NCI-H2227 treated with DMSO at 0.1 percent for 48 hours (cell line): ENCODE data around the gene PSG3.
"Not testable (repeated sequence)": the region's sequence is repeated elsewhere in the genome, so short reads cannot be mapped to it uniquely, and the experiment has no call there.

ENCODE experiments used
- DNase-seq: peaks from one replicate; lab custom pipeline; 2025; lab: John Stamatoyannopoulos, UW

The PSG3 gene

DNA sequence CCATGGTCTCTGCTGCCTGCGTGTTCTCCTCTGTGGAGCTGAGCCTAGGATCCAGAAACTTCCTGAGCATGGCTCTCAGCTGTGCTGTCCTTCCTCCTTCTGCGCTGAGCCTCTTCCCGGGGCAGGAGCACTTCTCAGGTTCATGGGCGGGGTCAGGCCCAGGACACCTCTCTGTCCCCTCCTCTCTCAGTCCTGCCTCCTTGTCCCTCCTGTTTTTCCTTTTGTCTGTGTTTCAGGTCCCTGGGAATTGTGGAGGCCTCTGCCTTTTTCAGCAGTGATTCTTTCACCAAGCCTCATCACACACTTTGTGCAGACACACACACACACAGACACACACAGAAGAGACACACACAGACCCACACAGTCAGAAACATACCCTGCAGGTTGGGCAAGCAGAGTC, at the start of gene PSG3:
Gene PSG3, minus strand, starts transcription at position 101 of the 400 bp plus-strand sequence. Its CDS starts 97 bp downstream, at position 4.
- not testable (repeated sequence) for DNase-seq

DNA sequence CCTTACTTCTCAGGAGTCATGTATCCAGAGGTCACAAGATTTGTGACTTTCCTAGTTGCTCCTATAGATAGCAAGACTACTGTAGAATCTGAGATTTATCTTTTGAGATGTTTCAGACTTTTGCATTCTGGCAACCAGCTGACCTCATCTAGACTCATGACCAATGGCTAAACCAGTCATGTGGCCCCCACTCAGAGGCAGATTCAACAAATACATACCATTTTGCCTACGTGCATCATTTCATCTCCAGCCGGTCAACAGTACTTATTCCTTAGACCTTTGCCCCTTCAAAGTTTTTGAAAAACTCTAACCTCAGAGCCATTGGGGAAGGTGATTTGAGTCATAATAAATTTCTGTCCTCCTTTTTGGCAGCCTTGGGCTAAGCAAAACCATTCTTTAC, 48.5 kb upstream of the PSG3 start:
- DNase-seq, result not testable (repeated sequence)

DNA sequence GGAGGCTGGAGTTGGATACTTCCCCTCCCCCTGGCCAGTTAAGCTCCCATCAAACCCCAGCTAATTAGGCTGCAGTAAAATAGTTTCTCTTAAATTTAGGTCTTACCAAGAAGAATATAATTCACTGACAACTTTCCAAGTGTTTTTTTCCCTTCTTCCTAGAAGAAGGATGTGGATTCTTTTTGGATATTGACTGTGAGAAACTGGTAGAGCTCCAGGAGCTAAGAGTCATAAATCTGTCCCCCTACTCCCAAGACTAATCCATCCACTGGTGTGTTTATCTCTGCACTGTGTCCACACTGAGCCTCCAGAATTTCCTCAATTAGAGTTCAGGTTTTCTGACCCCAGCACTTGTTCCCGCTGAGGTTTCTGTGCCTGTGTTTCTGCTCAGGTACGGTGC, 47.5 kb upstream of the PSG3 start:
- DNase-seq, result not testable (repeated sequence)

DNA sequence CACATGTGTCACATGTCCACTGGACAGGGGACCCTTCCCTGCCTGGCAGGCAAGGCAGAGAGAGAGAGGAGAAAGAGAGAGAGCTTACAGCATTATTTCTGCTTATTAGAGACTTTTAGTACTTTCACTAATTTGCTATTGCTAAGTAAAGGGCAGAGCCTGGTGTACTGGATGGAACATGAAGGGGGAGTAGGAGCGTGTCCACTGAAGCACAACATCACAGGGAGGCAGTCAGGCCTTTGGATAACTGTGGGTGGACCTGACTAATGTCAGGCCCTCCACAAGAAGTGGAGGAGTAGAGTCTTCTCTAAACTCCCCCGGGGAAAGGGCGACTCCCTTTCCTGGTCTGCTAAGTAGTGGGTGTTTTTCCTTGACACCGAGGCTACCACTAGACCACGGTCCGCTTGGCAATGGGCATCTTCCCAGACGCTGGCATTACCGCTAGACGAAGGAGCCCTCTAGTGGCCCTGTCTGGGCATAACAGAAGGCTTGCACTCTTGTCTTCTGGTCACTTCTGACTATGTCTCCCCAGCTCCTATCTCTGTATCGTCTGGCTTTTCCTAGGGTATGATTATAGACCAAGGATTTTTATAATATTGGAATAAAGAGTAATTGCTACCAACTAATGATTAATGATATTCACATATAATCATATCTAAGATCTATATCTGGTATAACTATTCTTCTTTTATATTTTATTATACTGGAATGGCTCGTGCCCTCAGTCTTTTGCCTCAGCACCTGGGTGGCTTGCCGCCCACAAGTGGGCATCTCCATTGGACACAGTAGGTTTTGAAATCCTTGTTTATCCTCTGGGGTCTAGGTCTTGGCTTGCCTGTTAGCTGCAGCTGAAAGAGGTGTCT, 36.7 kb upstream of the PSG3 start:
- peak; percentile 60 for DNase-seq

DNA sequence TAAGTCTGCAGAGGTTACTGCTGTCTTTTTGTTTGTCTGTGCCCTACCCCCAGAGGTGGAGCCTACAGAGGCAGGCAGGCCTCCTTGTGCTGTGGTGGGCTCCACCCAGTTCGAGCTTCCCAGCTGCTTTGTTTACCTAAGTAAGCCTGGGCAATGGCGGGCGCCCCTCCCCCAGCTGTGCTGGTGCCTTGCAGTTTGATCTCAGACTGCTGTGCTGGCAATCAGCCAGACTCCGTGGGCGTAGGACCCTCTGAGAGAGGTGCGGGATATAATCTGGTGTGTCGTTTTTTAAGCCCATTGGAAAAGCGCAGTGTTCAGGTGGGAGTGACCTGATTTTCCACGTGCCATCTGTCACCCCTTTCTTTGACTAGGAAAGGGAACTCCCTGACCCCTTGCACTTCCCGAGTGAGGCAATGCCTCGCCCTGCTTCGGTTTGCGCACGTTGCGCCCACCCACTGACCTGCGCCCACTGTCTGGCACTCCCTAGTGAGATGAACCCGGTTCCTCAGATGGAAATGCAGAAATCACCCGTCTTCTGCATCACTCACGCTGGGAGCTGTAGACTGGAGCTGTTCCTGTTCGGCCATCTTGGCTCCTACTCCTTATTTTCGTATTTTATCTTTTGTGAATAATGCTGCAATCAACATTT, 34.4 kb upstream of the PSG3 start:
- not testable (repeated sequence) for DNase-seq

DNA sequence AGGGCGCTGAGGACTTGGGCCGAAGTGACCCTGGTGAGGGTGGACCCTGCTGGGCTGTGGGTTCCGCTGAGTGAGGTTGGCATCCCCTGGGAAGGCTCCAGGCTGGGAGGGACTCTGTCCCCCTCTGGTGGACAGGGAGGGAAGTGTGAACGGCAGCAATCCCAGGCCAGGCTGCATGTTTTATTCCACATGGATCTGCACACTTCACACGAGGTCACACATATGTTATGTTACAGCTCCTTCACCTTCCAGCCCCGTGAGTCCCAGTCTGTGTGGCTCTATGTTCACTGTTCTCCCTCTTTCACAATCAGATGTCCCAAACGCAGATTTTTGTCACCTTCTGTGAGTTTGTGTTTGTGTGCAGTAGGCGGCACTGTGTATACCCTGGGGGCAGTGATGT, 27.0 kb upstream of the PSG3 start:
- not testable (repeated sequence) for DNase-seq

DNA sequence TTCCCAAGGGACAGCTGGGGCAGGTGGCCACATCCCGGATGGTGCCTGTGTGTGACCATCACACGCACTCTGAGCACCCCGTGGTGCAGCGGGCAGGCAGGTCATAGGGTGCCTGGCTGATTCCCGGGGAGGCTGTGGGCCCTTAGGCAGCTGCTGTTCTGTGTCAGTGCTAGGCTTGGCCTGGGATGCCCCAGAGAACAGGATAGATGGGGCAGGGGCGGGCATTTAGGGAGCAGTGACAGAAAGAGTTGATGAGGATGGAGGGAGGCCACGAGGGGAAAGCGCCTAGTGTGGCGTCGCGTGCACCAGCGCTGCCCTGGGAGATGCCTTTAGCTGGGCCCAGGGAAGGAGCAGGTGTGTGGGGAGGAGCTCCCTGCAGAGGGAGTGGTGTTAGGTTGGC, 26.6 kb upstream of the PSG3 start:
- not testable (repeated sequence) for DNase-seq

DNA sequence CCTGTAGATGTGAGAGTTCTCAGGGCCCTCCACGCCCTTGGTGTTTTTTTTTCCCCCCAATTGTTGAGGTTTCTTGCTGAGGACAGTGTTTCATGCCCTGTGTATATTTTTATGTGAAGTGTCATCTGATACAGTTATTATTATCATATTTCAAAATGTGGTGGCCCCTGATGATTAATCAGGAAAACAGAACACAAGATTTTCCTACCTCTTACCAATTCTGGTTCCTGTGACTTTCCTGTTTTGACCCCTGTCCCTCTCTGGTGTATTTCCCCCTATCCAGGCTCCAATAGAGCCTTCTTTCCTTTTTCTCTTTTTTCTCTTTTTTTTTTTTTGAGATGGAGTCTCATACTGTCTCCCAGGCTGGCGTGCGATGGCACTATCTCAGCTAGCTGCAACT, 24.6 kb upstream of the PSG3 start:
- DNase-seq, result no peak

DNA sequence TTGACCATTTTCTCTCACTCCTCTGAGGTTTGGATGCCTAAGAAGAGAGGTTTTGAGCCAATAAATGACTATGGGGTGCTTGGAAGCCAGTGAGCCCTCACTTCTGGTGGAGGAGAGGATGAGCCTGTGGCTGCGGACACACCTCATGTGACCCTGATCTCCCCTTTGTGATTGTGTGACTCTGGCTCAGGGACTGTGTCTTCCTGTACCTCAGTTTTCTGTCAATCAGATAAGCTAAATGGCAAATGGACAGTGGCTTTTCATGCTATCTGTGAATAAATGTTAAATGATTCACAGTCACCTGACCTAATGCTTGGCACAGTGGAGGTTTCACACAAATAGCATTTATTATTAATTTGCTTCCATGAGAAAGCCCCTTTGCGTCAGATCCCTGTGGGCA, 22.5 kb upstream of the PSG3 start:
- no peak for DNase-seq

DNA sequence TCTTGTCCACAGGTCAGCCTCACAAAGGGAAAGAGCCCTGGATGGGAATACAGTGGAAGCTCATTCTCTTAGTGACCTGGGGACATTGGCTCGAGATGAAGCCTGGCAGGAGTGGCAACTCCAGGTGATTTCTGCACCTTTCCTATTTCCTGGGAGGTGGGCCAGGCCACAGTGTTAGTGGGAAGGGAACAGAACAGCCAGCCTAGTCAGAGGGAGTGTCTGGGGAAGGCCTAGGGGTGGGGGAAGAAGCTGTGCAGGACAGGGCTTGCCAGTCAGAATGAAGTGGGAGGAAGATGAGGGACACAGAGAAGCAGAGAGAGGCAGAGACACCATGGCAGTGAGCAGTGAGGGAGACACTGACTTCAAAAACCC, 21.6 kb upstream of the PSG3 start:
- DNase-seq, result not testable (repeated sequence)

DNA sequence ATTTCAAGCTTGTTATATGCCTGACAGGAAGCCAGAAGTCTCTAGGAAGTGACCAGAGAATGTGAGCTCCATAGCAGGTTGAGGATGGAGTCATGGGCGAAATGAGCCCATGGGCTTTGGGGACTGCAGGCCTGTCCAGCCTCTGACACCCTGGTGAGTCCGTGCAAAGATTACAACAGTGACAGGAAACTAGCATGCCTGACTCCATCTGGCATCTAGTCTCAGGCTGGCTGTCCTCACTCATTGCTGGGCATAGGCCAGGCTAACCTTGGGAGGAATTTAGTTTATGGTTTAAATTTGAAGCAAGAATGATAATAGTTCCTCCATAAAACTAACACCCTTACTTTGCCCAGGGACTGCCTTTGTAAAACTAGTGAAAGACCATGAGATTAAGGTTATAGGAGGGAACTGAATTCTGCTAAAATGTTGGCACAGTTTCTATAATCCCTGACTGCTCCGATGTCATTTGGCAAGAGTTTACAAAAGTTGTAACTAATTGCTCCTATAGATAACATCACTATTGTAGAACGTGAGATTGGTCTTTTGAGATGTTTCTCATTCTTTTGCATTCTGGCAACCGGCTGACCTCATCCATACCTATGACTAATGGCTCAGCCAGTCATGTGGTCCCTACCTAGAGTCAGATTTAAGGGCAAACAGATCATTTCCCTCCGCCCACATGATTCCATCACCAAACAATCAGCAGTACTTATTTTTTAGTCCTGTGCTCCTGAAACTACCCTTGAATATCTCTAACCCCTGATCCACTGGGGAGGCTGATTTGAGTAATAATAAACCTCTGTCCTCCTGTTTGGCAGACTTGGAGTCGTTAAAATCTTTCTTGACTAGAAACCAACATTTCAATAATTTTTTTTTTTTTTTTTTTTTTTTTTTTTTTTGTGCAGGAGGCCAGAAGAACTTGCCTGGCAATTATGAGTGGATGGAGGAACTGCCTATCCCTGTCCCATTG, 21.0 kb upstream of the PSG3 start:
- not testable (repeated sequence) for DNase-seq

DNA sequence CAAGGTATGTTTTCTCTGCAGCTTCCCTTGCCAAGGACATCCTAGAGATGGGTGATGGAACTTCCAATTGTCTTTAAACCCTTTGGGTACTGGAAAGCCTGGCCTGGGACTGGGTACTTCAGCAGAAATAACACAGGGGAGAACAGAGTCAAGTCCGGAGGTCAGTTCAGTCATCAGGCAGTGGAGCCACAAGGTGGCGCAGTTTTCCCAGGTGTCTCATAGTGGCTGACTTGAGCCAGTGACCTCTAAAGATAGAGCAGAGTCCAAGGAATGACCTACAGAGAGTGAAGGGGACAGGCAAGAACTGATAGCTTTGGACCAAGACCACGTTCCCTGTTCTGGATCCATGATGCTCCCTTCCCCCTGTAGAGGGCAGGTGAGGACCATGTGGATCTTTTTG, 18.4 kb upstream of the PSG3 start:
- DNase-seq, result not testable (repeated sequence)

DNA sequence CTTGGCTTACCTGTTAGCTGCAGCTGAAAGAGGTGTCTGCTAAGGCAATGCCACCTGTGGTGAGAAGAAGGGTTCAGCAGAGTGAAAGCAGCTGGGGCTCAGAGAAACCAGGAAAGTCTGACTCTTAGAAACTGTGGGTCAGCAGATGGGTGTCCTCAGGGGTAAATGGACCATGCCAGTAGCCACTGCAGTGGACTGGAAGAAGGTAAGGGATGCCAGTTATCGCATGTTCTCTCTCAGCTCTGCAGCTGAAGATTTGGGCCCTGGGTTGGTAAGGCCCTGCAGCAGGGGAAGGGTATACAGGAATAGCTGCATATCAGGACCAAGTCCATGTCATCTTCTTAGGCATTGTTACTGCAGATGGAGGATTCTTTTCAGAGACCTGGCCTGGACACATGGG, 12.0 kb upstream of the PSG3 start:
- not testable (repeated sequence) for DNase-seq

DNA sequence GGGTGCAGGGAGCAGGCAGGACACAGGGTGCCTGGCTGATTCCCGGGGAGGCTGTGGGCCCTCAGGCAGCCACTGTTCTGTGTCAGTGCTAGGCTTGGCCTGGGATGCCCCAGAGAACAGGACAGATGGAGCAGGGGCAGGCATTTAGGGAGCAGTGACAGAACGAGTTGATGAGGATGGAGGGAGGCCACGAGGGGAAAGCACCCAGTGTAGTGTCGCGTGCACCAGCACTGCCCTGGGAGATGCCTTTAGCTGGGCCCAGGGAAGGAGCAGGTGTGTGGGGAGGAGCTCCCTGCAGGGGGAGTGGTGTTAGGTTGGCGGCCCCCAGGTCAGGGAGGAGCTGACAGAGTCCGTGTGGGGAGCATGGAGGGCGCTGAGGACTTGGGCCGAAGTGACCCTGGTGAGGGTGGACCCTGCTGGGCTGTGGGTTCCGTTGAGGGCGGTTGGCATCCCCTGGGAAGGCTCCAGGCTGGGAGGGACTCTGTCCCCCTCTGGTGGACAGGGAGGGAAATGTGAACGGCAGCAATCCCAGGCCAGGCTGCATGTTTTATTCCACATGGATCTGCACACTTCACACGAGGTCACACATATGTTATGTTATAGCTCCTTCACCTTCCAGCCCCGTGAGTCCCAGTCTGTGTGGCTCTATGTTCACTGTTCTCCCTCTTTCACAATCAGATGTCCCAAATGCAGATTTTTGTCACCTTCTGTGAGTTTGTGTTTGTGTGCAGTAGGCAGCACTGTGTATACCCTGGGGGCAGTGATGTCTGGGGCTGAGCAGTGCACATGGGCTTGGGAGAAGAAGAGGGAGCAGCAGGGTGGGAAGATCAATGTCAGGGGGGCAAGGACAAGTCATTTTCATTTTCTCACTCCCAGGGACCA, 1.7 kb upstream of the PSG3 start:
- DNase-seq, result not testable (repeated sequence)

DNA sequence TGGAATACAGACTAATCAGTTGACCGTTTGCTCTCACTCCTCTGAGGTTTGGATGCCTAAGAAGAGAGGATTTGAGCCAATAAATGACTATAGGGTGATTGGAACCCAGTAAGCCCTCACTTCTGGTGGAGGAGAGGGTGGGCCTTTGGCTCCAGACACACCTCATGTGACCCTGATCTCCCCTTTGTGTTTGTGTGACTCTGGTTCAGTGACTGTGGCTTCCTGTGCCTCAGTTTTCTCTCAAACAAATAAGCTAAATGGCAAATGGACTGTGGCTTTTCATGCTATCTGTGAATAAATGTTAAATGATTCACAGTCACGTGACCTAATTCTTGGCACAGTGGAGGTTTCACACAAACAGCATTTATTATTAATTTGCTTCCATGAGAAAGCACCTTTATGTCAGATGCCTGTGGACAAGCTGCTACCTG, 2.7 kb downstream of the PSG3 start:
- not testable (repeated sequence) for DNase-seq

DNA sequence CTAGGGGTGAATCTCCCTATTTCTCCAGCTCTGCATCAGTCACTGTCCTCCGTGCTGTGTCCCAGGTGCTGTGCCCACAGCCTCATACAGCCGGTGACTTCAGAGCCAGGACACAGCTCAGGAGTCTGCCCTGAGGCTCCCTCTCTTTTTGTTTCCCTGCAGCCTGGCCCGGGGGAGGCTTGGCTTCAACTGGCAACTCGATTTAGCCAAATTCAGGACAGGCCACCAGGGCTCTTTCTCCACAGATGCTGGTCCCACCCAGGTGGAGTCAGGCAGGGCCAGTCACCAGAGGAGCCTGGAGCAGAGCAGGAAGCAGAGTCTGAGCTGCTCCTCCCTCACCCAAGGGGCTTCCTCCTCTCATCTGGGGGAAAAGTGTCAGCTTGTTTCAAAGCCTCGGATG, 11.9 kb downstream of the PSG3 start:
- not testable (repeated sequence) for DNase-seq

DNA sequence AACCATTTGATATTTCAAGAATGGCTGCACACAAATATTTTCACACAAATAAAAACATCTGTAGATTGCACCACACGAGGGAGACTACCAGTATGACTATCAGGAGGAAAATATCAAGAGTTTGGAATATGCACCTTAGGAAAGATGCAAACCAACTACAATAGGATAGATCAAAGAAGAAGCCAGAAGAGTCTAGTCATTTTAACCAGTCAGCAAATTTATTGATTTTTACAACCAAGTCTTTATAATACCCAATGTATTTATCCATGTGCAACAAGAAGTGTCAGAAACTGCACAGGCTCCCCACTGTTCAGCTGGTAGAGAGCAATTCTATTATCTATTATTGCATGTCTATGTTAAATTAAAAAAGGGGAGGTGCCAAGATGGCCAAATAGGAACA, 26.3 kb downstream of the PSG3 start:
- not testable (repeated sequence) for DNase-seq

DNA sequence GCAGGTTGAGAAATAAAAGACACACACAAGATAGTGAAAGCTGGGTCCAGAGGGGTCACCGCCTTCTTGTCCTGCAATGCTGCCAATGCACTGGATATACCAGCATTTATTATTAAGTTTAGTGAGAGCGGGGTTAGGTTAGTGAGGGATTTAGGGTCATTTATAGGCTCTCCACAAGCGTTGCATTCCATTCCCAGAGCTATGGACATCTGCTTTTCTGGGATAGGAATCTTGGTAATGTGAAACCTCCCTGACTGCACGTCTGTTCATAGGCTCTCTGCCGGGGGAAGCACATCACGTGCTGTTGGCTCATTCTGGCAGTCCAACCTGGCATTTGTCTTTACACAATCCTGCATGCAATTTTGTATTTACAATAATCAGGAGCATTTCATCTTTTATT, 27.5 kb downstream of the PSG3 start:
- DNase-seq, result not testable (repeated sequence)

DNA sequence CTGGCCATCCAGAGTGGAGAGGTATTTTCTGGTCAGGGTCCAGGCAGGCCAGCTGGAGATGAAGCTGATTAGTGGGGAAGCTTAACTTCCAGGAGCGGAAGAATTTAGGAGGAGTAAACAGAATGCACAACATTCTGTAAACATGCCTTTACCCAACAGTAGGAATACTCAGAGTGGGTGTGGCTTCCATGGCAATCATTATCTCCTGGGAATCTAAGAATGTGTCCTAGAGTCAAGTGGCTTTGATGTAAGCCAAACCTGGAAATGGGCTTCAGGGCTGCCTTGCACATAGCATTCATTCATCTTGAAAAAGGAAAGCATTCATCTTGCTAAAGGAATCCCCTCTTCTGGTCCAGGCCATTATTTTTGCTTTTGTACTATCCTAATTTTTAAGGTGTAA, 29.3 kb downstream of the PSG3 start:
- DNase-seq, result not testable (repeated sequence)

DNA sequence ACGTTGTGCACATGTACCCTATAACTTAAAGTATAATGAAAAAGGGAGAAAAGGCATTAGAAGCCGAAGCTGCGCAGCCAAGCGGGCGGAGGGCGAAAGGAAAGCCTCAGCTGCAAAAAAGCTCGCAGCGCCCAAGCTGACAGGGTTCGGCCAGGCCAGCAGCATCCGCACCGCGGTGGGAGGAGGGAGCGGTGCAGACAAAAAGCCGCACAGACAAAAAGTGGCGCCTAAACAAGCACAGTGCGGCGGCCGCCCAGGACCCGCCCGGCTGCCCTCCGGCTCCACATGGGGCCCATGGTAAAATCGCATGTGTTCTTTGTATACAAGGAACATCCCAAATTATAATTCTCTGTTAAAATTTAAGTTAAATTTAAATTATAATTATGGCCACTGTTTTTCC, 42.4 kb downstream of the PSG3 start:
- DNase-seq, result no peak
